ENCODE data around the gene VEGFA.

VEGFA gene

DNA sequence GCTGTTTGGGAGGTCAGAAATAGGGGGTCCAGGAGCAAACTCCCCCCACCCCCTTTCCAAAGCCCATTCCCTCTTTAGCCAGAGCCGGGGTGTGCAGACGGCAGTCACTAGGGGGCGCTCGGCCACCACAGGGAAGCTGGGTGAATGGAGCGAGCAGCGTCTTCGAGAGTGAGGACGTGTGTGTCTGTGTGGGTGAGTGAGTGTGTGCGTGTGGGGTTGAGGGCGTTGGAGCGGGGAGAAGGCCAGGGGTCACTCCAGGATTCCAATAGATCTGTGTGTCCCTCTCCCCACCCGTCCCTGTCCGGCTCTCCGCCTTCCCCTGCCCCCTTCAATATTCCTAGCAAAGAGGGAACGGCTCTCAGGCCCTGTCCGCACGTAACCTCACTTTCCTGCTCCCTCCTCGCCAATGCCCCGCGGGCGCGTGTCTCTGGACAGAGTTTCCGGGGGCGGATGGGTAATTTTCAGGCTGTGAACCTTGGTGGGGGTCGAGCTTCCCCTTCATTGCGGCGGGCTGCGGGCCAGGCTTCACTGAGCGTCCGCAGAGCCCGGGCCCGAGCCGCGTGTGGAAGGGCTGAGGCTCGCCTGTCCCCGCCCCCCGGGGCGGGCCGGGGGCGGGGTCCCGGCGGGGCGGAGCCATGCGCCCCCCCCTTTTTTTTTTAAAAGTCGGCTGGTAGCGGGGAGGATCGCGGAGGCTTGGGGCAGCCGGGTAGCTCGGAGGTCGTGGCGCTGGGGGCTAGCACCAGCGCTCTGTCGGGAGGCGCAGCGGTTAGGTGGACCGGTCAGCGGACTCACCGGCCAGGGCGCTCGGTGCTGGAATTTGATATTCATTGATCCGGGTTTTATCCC is at the start of gene VEGFA:
Gene VEGFA (plus strand): TSS at position 686 of the 846 bp plus-strand sequence.
- peak; percentile 86 for DNase-seq

DNA sequence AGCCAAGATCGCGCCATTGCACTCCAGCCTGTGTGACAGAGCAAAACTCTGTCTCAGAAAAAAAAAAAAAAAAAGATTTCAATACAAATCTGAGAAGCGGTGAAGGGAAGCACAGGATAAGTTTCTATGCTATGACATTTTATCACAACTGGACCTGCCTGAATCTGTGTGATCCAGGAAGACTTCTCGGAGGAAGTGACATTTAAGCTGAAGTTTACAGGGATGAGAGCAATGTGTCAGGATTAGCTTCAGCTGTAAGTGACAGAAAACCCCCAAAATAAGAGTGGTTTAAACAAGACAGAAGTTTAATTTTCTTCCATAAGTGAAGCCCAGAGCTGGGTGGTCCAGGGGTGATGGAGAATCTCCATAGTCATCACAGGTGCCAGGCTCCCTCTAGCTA is 49.0 kb upstream of the VEGFA start:
- DNase-seq: no peak

DNA sequence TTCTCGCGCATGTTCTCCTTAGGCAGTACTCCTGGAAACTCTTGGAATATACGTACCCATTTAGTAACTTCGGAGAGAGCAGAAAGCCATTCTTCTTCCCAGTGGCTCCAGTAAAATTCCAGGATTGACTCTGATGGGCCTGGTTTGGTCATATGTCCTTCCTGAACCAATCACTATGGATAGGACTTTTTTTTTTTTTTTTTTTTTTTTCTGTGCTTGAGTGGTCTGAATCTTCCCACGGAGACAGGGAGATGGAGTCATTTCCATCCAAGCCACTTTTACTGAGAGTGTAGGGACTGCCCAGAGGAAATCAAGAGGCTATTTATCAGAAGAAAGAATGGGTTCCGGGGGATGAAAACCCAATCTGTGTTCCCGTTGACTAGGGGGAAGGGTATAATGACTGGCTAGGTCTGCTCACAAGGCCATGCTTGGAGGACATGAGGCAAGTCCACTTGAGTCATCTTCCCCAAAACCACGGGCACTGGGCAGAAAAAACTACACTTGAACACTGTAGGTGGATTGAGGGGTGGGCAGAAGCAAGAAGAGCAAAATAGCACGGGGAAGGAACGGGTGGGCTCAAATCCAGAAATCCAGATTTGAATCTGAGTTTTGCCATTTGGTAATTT is 47.0 kb upstream of the VEGFA start:
- DNase-seq: no peak

DNA sequence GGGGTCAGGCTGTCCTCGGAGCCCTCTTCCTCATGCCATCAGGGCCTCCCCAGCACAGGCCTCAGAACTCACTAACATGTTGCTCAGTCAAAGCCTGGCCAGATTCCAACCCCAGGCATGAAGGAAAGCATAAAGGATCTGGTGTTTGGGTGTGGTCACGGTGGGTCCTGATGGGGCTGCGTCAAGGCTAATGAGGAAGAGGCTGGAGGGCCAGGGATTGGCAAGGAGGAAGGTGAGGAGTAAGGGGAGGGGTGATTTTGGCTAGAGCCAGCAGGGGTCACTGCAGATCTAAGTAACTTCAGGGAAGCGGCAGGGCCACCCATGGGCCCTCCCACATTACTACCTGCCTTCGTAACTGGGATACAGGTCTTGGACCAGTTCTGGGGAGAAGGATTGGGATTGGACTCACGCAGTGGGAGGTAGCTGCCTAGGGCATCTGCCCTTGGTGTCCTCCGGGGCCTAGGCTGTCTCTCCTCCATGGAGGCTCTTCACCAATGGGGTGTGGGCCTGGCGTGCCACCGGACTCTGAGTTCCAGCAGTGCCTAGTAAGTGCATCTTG is 46.2 kb upstream of the VEGFA start:
- DNase-seq: peak; percentile 66

DNA sequence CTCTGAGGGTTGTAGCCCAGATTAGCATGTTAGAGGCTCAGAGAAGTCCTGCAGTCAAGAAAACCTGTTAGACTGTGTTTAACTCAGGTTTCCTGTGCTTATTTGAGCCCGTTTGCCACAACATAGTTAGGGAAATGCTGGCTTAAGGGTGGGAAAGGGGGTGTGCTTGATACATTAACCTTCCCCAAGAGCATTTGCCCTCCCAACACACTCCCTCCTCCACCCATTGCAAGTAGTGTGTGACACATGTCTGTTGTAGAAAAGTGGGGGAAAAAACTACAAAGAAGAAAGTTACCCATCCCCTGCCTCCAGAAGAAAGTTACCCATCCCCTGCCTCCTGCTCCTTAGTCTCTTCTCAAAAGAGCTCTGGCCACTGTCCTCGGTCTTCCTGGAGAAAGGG is 45.7 kb upstream of the VEGFA start:
- DNase-seq: no peak

DNA sequence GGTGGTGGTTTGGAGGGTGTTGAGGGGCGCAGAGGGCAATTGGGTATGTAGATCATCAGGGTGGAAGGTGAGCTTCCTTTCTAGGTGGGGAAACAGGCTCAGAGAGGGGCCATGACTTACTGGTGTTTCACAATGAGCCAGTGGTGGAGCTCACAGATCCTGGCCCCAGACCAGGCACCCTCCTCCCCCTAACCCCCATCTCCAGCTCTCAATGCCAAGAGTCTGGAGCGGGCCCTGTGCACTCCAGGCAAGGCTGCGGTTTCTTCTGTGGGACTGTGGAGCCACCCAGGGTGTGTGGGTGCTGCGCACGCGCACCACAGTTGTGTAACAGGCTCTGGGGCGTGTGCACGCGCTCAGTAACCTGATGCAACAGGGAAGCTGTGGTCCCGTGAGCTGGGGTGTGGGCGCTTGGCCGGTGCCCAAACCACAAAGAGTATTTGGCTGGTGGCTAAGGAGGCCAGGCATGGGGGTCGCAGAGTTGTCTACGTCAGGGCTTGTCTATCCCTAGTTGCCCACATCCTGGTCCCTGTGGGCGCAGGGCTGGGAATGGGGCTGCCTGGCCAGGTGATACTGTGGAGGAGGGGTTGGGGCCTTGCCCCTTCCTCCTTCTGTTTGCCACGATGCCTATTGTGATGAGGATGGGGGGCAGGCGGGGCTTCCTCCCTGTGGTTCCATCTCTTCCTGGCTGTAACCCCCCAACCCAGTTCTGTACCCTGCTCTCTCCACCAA is 44.9 kb upstream of the VEGFA start:
- peak; percentile 79 for DNase-seq

DNA sequence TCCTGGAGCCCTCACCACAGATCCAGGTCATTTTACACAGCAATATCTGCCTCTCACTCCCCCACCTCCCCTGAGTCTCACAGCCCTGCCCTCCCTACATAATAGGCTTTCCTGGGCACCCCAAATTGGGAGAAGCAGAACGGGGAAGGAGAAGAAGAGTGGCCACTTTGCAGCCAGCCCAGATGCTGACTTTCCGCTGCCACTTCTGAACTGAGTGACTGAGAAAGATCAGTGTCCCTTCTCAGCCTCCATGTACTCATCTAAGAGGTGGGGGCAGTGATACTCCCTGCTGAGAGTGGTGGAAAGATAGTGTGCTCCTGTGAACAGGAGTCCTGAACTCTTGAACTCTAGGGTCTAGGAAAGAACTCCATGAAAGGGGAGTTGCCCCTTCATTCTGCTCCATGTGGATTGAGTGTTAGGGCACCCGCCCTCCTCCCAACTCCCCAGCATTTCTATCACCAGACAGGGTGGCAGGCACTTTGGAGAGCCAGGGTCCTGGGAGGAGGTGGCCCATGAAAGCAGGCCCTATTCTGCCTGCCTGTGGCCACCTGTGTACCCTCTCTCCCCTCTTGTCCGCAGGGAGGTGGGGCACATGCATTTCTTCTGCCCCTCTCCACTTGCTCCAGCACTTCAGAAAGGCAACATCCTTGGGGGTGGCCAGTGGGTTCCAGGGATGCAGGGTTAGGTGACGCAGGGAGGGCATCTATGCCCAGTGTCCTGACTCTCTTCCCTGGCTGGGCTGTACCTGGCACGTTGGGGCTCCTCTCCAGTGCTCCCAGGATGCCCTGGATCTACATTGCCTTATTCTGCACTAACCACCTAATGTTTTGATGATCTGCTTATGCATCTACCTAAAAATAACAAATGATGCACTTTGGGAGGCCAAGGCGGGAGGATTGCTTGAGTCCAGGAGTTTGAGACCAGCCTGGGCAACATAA is 44.1 kb upstream of the VEGFA start:
- DNase-seq: no peak

DNA sequence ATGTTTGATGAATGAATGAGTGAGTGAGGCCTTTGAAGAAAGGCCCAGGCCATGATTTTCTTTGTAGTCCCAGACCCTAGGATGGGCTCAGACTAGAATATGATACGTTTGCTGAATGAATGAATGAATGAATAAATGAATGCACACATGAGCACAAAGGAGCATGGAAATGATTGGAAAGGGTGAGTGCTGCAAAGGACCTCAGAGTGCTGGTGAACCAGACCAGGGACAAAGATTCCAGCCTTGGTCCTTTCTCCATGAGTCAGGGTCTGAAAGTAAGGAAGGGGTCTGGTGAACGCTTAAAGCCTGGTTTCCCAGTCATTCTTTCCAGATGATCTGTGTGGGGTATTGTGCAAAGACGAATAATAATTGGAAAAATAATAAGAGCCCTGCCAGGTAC is 42.4 kb upstream of the VEGFA start:
- DNase-seq: no peak

DNA sequence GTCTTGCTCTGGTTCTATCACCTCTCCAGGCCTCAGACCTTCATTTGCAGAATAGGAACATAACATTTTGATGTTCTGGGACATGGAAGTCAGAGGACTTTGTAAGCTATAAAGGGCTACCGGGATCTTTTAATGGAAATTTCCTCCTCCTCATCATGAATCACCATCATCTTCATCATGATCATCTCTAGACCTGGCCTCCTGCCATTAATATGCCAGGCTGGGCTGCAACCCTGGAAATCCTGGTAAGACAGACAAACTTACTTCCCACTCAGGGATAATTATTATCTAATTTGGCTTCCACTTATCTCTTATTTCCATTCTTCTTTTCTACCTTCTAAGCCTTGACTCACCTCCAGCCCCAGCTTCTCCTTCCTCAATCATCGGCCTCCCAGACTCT is 41.4 kb upstream of the VEGFA start:
- DNase-seq: no peak

DNA sequence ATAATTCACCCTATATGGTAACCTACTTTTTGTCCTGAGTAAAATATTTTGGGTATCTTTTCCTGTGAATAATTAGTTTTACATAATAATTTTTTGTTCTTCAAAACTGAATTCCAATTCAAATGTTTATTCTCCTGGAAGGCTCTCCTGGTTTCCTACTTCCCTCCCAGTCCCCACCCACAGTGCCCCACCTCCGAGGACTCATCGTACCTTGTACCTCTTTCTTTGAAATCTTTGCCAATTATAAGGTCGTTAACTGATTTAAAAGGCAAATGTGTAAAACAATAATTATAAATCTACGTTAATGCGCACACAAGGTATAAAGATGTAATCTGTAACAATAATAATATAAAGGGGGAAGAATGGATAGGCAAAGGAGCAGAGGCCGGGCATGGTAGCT is 40.5 kb upstream of the VEGFA start:
- DNase-seq: no peak

DNA sequence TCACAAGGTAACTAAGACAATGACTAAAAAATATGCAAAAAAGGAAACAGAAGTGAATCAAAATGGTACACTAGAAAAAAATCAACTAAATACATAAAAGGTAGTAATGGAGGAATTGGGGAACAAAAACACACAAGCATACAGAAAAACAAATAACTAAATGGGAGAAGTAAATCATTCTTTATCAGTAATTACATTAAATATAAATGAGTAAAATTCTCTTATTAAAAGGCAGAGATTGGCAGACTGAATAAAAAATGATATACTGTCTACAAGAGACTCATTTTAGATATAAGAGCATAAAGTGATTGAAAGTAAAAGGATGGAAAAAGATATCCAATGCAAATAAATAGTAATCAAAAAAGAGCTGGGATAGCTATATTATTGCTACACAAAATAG is 39.4 kb upstream of the VEGFA start:
- DNase-seq: no peak

DNA sequence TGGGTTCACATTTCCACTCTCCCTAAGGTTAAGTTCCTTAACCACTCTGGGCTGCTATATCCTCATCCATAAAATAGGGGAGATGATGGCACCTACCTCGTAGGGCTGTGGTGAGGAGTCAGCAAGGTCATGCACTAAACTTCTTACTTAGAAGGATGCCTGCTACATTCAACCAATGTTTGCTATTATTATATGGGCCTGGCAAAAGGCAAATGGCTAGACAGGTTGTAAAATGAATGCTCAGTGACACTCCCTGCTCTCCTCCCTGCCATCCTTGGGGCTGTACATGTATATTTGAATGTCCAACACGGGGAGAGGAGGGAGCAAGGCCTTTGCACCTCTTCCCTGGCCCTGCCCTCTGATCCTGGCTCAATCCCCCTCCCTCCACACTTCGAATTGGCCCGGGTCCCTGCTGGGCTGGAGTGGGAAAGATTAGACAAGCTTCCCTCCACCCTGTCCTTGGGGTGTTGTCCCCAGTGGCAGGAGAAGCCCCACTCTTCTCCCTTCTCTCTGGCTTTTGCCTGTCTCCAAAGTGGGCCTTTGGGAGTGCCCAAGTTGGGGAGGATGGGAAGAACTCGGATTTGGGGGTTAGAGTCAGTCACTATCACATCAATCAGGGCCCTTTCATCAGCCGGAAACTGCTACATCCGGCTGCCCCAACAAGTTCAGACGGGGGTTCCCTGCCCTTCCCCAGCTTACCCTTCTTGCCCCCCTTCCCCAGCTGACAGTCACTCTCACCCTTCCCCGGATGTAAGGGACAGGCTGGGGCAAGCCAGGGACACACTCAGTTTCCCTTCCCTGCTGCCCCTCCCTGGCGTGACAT is 36.3 kb upstream of the VEGFA start:
- peak; percentile 46 for DNase-seq

DNA sequence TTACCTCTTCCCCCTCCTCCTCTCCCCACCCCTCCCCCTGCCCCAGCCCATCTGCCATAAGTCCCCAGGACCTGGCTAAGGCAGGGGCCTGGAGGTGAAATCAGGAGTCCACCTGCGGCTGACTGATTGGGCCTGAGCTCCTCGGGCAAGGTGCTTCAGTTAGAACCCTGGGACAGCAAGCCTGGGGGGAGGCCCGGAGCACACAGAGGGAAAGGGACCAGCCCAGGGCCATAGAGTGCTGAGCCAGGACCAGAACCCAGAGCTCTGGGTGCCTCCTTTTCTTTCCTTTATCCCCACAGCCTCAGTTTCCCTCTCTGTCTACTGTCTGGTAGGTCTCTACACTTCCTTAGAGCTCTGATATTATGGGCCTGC is 35.7 kb upstream of the VEGFA start:
- DNase-seq: no peak

DNA sequence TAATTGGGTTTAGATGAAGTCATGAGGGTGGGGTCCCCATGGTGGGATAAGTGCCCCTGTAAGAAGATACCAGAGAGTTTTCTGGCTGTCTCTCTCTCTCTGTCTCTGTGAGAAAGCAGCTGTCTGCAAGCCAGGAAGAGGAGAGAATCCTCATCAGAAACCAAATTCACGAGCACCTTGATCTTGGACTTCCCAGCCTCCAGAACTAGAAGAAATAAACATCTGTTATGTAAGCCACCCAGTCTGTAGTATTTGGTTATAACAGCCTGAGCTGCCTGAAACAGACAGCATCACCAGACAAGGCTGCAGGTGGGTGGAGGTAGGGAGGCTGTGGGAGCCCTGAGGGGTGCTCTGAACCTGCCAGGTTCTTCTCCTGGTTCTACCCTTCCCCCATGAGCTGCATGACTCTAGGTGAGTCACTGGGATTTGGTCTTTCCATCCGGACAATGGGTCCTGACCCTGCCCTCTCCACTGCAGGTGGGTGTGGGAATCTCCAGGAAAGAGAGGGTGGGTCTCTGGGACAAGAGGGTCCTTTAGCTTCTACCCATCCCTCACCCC is 34.3 kb upstream of the VEGFA start:
- DNase-seq: no peak

DNA sequence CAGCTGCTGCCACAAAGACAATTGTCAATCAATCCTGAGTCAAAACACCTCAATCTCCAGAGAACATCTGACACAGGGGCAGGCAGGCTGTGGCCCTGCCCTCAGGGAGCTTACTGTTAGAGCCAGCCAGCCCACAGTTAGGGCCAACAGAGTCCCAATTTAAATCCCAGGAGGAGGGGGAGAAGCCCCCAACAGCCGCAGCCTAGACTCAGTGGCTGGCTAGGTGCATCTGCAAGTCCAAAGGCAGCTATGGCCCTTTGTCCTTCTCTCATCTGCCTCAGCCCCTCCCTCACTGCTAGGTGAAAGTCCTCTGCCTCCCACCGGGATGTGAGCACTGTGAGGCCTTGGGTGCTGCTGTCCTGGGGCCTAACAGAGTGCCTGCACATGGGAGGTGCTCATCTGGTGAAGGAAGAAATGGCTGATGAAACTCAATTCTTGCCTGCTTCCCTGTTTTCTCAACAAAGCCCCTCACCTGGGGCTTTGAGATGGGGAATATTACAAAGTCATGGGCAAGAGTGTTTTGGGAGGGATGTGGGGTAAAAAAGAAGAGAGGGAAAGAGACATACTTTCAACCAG is 33.7 kb upstream of the VEGFA start:
- DNase-seq: no peak

DNA sequence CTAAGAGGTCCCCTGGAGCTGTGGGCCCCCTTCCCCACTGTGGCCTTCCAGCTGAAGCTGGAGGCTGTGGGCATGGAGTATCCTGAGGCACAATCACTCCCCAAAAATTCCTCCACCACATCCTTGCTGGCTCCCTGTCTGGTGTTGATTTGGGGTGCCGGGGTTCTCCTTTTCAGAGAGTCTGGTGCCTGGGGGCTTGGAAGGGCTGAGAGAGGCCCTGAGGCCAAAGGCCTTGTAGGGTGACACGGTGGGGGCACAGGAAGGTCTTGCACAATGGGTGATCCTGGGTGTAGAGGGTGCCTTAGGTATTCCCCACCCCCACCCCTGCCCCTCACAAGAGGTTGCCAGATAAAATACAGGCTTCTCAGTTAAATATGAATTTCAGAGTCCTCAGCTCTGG is 33.2 kb upstream of the VEGFA start:
- no peak for DNase-seq

DNA sequence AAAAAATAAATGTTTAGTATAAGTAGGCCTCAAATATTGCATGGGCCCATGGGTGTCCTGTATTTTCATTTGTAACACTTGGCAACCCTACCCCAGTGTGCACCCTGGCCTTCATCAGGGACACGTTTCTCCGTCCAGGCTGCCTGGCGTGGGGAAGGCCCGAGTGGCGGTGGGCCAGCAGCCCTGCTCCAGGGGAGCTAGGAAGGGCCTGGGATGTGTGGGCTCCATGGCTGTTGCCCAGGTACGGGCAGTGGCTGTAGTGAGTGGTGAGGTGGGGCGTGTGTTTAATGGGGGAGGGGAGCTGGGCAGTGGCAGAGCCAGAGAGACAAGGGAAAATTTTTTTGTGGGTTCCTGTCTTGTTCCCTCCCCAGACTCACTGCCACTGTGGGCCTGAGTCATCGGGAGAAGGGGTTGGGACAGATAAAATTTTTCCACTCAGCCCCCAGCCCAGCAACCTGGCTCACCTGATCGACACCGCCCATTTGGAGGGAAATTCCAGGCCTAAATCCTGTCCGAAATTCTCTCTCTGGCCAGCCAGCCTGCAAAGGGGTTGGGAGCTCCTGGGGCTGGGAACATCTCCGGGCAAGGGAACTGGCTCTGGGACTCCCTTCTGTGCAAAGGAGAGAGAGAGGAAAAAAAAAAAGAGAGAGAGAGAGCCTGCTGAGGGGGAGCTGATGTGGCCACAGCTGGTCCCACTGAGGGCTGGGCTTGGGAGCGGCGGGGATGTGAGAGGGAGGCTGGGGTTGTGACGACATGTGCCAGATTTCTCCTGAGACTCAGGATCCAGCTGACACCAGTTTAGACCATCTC is 32.5 kb upstream of the VEGFA start:
- no peak for DNase-seq

DNA sequence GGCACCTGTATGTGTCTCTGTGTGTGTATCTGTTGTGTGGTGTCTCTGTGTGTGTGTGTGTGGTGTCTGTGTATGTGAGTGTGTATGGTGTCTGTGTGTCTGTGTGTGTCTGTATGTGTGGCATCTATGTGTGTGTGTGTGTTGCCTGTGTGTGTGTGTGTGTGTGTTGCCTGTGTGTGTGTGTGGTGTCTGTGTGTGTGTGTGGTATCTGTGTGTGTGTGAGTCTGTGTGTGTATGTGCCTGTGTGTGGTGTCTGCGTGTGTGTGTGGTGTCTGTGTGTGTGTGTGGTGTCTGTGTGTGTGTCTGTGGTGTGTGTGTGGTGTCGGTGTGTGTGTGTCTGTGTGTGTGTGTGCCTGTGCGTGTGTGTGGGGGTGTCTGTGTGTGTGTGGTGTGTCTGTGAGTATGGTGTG is 31.7 kb upstream of the VEGFA start:
- DNase-seq: no peak

DNA sequence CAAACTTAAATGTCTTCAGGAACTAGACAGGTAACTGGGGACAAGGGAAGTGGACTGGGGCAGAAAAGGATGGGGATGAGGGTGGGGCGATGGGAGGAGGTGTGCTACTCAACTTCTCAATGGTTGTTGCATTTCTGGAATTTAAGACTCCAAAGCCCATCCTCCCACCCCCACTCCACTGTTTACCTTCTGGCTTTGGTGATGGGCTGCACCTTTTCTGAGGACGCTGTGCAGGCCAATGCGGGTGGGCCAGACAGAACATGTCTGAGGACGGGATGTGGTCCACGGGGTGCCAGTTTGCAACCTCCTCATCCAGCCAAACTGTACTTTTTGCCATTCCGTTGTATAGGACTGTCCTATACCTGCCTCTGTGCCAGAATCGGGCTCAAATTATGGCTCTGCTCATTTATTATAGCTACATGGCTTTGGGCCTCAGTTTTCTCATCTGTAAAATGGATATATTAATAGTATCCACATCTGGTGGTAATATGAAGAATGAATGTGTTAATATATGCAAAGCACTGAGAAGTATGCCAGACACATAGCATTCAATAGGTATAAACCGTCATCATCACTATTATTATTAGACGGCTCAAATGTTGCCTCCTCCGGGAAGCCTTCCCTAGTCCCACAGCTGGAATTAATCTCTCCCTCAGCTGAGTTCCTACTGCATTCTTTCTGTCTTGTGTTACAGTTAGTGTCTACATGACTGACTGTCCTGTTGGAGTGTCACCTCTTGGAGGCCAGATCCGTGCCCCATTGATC is 31.0 kb upstream of the VEGFA start:
- DNase-seq: no peak

Measured in stimulated activated naive CD4-positive, alpha-beta T cell treated with Interleukin-2 at 50 U/mL for 16 hours (primary cell).